GM10847 (cell line): ENCODE results near the gene SLC16A3.

ENCODE experiments used
- POLR2A ChIP-seq: IDR thresholded peaks from 2 replicates; pipeline ENCODE4 v1.6.1; 2011; ENCODE audit not compliant: insufficient read length; ENCODE audit errors: extremely low read depth

The SLC16A3 gene

GRCh38 chr17:82244413-82245133, 15.7 kb downstream of the SLC16A3 start:
- TF ChIP-seq POLR2A, result no peak

- TF ChIP-seq POLR2A, result no peak
Measured at GRCh38 chr17:82245134-82246039, 16.5 kb downstream of the SLC16A3 start.

- no peak for TF ChIP-seq POLR2A
Measured at GRCh38 chr17:82246040-82246364, 17.2 kb downstream of the SLC16A3 start.

GRCh38 chr17:82246365-82247181, 17.7 kb downstream of the SLC16A3 start:
- no peak for TF ChIP-seq POLR2A

- TF ChIP-seq POLR2A, result no peak
Measured at GRCh38 chr17:82247182-82247823, 18.5 kb downstream of the SLC16A3 start.

GRCh38 chr17:82247856-82248671, 19.2 kb downstream of the SLC16A3 start:
- no peak for TF ChIP-seq POLR2A

- TF ChIP-seq POLR2A, result no peak
Measured at GRCh38 chr17:82248815-82249674, 20.2 kb downstream of the SLC16A3 start.

GRCh38 chr17:82249896-82250581, 21.2 kb downstream of the SLC16A3 start:
- no peak for TF ChIP-seq POLR2A

- TF ChIP-seq POLR2A, result no peak
Measured at GRCh38 chr17:82250868-82251500, 22.1 kb downstream of the SLC16A3 start.

GRCh38 chr17:82252511-82253178, 23.8 kb downstream of the SLC16A3 start:
- no peak for TF ChIP-seq POLR2A

GRCh38 chr17:82253179-82253544, 24.3 kb downstream of the SLC16A3 start:
- no peak for TF ChIP-seq POLR2A

- no peak for TF ChIP-seq POLR2A
Measured at GRCh38 chr17:82255402-82255972, 26.6 kb downstream of the SLC16A3 start.
